SU-DHL-6 (cell line): ENCODE data around the gene ATP10A.

Experiments
- CTCF ChIP-seq: fragments of 200-600 bp; sonication (generic); IDR thresholded peaks from one replicate; pipeline ENCODE4 v1.5.1; 2017; ENCODE audit warnings: antibody characterized with exemption, mild to moderate bottlenecking, low read length, moderate library complexity; ENCODE audit not compliant: insufficient read depth, poor library complexity, severe bottlenecking
- EZH2phosphoT487 ChIP-seq: fragments of 200-600 bp; sonication (generic), shearing (Covaris generic); conservative IDR thresholded peaks from 2 replicates; pipeline ENCODE4 v1.6.1; 2018; ENCODE audit warnings: mild to moderate bottlenecking, antibody characterized with exemption, low read length, moderate library complexity, mixed read lengths

DNA sequence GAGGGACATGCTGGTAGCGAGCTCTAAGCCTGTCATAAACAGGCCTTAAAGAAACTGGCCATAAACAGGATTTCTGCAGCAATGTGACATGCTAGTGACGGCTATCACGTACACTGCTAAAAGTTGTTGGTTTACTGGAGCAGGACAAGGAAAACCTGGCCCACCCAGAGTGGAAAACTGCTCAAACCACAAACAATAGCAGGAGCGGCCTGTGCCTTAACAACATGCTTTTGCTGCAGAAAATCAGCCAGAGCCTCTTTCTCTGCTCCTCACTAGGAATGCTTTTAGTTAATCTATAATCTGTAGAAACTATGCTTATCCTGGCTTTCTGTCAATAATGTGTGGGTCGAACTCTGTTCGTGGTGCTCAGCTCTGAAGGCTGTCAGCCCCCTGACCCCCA lies 221.4 kb downstream of the ATP10A start:
- TF ChIP-seq CTCF (no peak), EZH2phosphoT487 (no peak)
